RWPE1 (cell line): ENCODE measurements around the gene ARFGEF2.

Experiments used
- CTCF ChIA-PET: fragments of 350-600 bp; sonication (Branson Sonifier 250); formaldehyde crosslinking; extraction: SDS; loops from one replicate; lab custom pipeline; 2021; lab: Yijun Ruan, JAX
- POLR2A ChIA-PET: fragments of 400-600 bp; formaldehyde crosslinking; extraction: SDS; loops from one replicate; lab custom pipeline; 2020; ENCODE audit warnings: antibody characterized with exemption; ENCODE audit not compliant: low non-redundant PET; lab: Yijun Ruan, JAX
- DNase-seq: peaks from one replicate; pipeline ENCODE4 v3.0.0; 2012; ENCODE audit warnings: low spot score
- H3K27ac ChIP-seq: fragments of 450-650 bp; 2 replicates; pipeline ENCODE4 v1.5.1; 2017
- TF ChIP-seq, protein P1 (sequence below): fragments of 450-650 bp; conservative IDR thresholded peaks from 2 replicates; pipeline ENCODE4 v1.5.1; 2017; ENCODE audit warnings: low read depth, mild to moderate bottlenecking

ARFGEF2 gene

DNA sequence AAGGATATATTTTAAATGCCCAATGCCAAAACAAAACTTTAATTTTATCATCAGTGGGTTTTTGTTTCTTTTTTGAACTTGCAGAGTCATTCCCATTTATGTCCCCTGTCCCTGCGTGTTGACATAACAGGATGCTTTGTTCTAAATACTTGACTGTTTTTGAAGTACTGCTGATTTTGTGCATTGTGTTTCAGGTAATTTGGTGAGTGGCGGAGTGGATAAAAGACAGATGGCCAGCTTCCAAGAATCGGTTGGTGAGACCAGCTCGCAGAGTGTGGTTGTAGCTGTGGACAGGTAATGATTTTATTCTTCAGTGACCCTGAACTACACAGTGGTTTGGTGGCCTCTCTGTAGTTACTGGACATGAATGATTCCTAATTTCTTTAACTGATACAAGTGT is 74.1 kb downstream of the ARFGEF2 start:
- ChIA-PET POLR2A (no interaction called here), CTCF (no interaction called here)
- H3K27ac ChIP-seq: no peak overlapping the region
- no peak for DNase-seq
- TF ChIP-seq, protein P1, sequence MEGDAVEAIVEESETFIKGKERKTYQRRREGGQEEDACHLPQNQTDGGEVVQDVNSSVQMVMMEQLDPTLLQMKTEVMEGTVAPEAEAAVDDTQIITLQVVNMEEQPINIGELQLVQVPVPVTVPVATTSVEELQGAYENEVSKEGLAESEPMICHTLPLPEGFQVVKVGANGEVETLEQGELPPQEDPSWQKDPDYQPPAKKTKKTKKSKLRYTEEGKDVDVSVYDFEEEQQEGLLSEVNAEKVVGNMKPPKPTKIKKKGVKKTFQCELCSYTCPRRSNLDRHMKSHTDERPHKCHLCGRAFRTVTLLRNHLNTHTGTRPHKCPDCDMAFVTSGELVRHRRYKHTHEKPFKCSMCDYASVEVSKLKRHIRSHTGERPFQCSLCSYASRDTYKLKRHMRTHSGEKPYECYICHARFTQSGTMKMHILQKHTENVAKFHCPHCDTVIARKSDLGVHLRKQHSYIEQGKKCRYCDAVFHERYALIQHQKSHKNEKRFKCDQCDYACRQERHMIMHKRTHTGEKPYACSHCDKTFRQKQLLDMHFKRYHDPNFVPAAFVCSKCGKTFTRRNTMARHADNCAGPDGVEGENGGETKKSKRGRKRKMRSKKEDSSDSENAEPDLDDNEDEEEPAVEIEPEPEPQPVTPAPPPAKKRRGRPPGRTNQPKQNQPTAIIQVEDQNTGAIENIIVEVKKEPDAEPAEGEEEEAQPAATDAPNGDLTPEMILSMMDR: no peak

DNA sequence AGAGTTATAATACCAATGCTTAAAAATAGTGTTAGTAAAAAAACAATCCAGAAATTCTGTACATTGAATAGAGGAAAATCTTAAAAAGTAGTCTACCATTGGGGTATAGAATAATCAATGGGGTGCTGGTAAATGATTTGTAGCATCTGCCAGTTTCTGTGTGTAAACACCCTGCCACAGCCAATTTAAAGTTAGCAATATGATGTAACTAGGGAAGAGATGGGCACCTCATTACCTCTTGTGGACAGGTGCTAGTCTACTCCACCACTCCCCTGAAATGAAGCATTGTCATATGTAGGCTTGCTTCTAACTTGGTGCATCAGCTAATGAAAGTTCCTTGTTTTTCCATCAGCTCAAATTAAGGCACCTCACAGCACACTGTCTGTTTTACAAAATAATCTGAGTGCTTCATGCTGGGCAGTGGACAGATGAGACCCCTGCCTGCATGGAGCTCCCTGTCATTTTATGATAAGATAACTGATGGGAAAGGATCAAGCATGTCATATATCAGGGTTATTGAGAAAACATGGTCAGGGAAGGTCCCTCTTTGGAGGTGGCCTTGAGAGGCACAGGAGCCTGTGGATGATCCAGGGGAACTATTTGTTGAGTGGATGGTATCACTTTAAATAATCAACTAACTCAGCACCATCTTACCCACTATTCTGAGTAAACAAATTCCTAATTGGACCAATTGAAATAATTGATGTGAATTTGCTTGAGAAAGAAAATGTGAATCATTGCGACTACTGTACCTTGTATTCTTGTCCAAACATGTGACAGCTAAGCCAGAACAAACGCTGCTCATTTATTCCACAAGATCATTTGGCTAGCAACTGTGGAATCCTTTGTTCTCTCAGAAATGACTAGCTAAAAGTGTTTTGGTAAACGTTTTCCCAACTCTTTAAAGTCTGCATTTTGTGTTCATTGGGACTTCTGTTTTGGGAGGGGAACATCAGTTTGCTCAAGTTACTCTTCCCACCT is 78.7 kb downstream of the ARFGEF2 start:
- ChIA-PET POLR2A (no interaction called here), CTCF (interaction anchor here (0.6 to 0.9 kb wide), 3 partner anchors 9 to 561 kb away, joined by 4 to 5 read pairs (median 5); no protein-coding TSS in a partner anchor)
- DNase-seq: peak; percentile 26
- H3K27ac ChIP-seq: no peak overlapping the region
- TF ChIP-seq, protein P1: no peak

DNA sequence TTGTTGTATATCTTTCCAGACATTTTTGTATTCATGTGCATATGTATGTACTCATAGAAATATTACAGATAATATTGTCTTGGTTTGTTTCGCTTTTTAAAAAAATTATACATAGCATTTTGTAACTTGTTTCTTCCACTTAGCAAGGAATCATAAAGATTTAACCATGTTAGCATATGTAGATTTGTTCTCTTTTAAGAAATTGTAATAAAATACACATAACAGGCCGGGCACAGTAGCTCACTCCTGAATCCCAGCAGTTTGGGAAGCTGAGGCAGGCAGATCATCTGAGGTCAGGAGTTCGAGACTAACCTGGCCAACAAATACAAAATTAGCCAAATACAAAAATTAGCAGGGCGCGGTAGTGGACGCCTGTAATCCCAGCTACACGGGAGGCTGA is 80.2 kb downstream of the ARFGEF2 start:
- ChIA-PET POLR2A (no interaction called here), CTCF (interaction anchor here (0.8 kb wide), 1 partner anchor 279 kb away, joined by 3 read pairs; no protein-coding TSS in a partner anchor)
- no peak for DNase-seq
- TF ChIP-seq, protein P1: no peak
- no peak overlapping the region for H3K27ac ChIP-seq

DNA sequence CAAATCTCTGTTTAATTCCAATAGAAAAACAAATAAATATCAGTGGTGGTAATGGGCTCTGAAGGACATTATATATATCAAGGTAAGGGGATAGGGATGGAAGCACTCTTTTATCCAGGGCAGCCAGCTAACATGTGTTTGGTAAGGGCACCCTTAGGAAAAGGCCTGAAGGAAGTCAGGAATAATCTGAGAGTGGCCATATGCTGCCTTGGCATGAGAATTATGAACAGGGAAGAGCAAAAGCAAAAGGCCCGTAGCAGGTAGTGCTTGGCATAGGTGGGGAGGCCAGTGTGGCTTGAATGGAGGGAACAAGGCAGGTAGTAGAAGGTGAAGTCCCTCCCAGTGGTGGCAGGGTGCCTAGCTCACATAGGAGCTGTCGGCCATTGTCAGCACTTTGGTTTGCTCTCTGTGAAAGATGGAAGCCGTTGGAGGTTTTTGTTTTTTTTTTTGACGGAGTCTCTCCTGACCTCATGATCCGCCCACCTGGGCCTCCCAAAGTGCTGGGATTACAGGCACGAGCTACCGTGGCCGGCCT is 85.0 kb downstream of the ARFGEF2 start:
- ChIA-PET CTCF (interaction anchor here (0.6 to 0.7 kb wide), 2 partner anchors 59 to 253 kb away, joined by 3 read pairs; no protein-coding TSS in a partner anchor), POLR2A (interaction anchor here (0.6 kb wide), 2 partner anchors 15 to 106 kb away, joined by 4 to 6 read pairs; no protein-coding TSS in a partner anchor)
- TF ChIP-seq, protein P1: no peak

DNA sequence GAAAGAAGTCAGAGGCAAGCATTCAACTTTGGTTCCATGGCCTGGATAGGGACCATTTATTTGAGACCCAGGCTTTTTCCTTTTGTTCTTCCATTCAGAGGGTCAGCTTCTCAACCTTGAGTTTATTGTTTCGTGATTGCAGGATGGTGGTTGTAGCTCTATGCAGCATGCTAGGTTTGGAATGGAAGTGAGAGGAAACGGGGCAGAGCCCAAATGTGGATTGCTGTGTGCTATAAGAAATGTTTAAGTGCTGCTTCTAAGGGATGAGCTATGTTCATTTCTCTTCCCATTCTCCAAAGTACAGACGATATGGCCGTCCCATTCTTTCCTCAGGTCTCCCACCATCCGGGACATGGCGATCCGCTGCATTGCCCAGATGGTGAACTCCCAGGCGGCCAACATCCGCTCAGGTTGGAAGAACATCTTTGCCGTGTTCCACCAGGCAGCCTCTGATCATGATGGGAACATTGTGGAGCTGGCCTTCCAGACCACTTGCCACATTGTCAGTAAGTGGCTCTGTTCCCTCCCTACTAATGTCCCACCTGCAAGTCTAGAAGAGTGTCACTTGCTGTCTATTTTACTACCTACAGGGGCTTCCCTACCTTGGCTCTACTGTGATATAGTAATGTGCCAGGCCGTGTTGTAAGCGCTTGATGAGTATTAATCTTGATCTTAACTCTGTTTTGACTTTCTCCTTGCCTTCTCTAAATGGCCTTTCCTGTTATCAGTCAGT is 88.6 kb downstream of the ARFGEF2 start:
- H3K27ac ChIP-seq: no peak overlapping the region
- CTCF ChIA-PET: interaction anchor here (0.7 kb wide), 1 partner anchor 17 kb away, joined by 4 read pairs; no protein-coding TSS in a partner anchor

More for the DNA sequence above, 85.0 kb downstream of the ARFGEF2 start:
- DNase-seq: no peak
- no peak overlapping the region for H3K27ac ChIP-seq

More for the DNA sequence above, 88.6 kb downstream of the ARFGEF2 start:
- no peak for DNase-seq
- POLR2A ChIA-PET: no interaction called here
- TF ChIP-seq, protein P1: no peak
